CD14-positive monocyte (primary cell): ENCODE results near the gene MOXD1. TPM values are rescaled to one million over a fixed set of nuclear protein-coding genes. Genes with fewer than 3 reads are reported as not detected.
"Not testable (repeated sequence)": the region's sequence is repeated elsewhere in the genome, so short reads cannot be mapped to it uniquely, and the experiment has no call there.

Source experiments
- DNase-seq, 3 donors: peaks; one replicate each; pipeline ENCODE4 v3.0.0-alpha.2; 2011 to 2022
- H2AFZ ChIP-seq: 2 replicates; pipeline ENCODE4 v1.6.0; 2012; ENCODE audit warnings: mild to moderate bottlenecking, low read depth, low read length, inconsistent platforms; ENCODE audit not compliant: insufficient read depth, poor library complexity, severe bottlenecking
- H3K27ac ChIP-seq, 2 donors: 1 replicate in 1 of 2; 2 replicates in 1 of 2; pipeline ENCODE4 v1.5.1; 2012 to 2013; ENCODE audit warnings: low read length in 2 of 2, control low read depth in 1 of 2, inconsistent platforms in 1 of 2, low read depth in 1 of 2, mild to moderate bottlenecking in 1 of 2
- H3K27me3 ChIP-seq, 2 donors: one replicate each; pipeline versions ENCODE4 v1.6.0 to v1.6.1; 2011 to 2013; ENCODE audit warnings: low read length in 2 of 2; ENCODE audit not compliant: control insufficient read depth in 2 of 2, insufficient read depth in 2 of 2
- H3K36me3 ChIP-seq, 2 donors: replicated peaks in 1 of 2; 1 replicate in 1 of 2; 2 replicates in 1 of 2; pipeline versions ENCODE4 v1.5.1 to v1.6.1; 2012 to 2013; ENCODE audit warnings: low read length in 2 of 2, control low read depth in 1 of 2, inconsistent platforms in 1 of 2, mild to moderate bottlenecking in 1 of 2; ENCODE audit not compliant: insufficient read depth in 2 of 2, control insufficient read depth in 1 of 2
- H3K4me1 ChIP-seq, 2 donors: 1 replicate in 1 of 2; 2 replicates in 1 of 2; pipeline versions ENCODE4 v1.5.1 to v1.6.1; 2012 to 2013; ENCODE audit warnings: low read length in 2 of 2, control low read depth in 1 of 2, inconsistent platforms in 1 of 2, mild to moderate bottlenecking in 1 of 2, moderate library complexity in 1 of 2; ENCODE audit not compliant: insufficient read depth in 2 of 2, control insufficient read depth in 1 of 2
- H3K4me2 ChIP-seq: replicated peaks from 2 replicates; pipeline ENCODE3; 2012; ENCODE audit warnings: low read length, moderate library complexity, mild to moderate bottlenecking; ENCODE audit not compliant: poor library complexity, severe bottlenecking; ENCODE audit errors: extremely low read depth
- H3K4me3 ChIP-seq, 3 experiments: fragments of 200-600 bp in 1 of 3; sonication (generic) in 1 of 3; replicated peaks in 1 of 3; 1 replicate in 2 of 3; 2 replicates in 1 of 3; pipeline ENCODE4 v1.5.1; 2011 to 2013; ENCODE audit warnings: low read length in 3 of 3, mild to moderate bottlenecking in 3 of 3, control low read depth in 2 of 3, low read depth in 2 of 3, inconsistent platforms in 1 of 3, moderate library complexity in 1 of 3
- H3K79me2 ChIP-seq: 2 replicates; pipeline ENCODE4 v1.6.0; 2012; ENCODE audit warnings: mild to moderate bottlenecking, control low read depth, inconsistent platforms, low read length, moderate library complexity; ENCODE audit not compliant: insufficient read depth
- H3K9ac ChIP-seq: 2 replicates; pipeline ENCODE4 v1.6.0; 2017; ENCODE audit warnings: low read length, mild to moderate bottlenecking; ENCODE audit not compliant: insufficient read depth, poor library complexity, severe bottlenecking
- H3K9me3 ChIP-seq, 2 donors: replicated peaks in 1 of 2; 1 replicate in 1 of 2; 2 replicates in 1 of 2; pipeline versions ENCODE4 v1.5.1 to v1.6.1; 2012 to 2013; ENCODE audit warnings: low read length in 2 of 2, control low read depth in 1 of 2; ENCODE audit not compliant: control insufficient read depth in 1 of 2, insufficient read depth in 1 of 2
- H4K20me1 ChIP-seq: 2 replicates; pipeline ENCODE4 v1.6.0; 2012; ENCODE audit warnings: mild to moderate bottlenecking, low read length, control low read depth, moderate library complexity; ENCODE audit not compliant: insufficient read depth
- H3K27ac Mint-ChIP-seq, 7 donors: one replicate each; pipeline ENCODE4 v1.8.0; 2020; ENCODE audit warnings: mild to moderate bottlenecking in 7 of 7, mixed read lengths in 7 of 7, moderate library complexity in 6 of 7, inconsistent platforms in 2 of 7
- H3K27me3 Mint-ChIP-seq, 3 donors: one replicate each; pipeline ENCODE4 v1.8.0; 2021 to 2022; ENCODE audit warnings: low read depth in 3 of 3, mild to moderate bottlenecking in 3 of 3, mixed read lengths in 3 of 3, moderate library complexity in 3 of 3, inconsistent platforms in 1 of 3
- H3K36me3 Mint-ChIP-seq, 2 donors: one replicate each; pipeline ENCODE4 v1.8.0; 2020; ENCODE audit warnings: mixed read lengths in 2 of 2, inconsistent platforms in 1 of 2, mild to moderate bottlenecking in 1 of 2
- H3K4me1 Mint-ChIP-seq: one replicate; pipeline ENCODE4 v1.8.0; 2020; ENCODE audit warnings: mild to moderate bottlenecking, mixed read lengths
- H3K4me3 Mint-ChIP-seq, 2 donors: one replicate each; pipeline ENCODE4 v1.8.0; 2020; ENCODE audit warnings: mild to moderate bottlenecking in 2 of 2, mixed read lengths in 2 of 2, moderate library complexity in 1 of 2
- H3K9me3 Mint-ChIP-seq, 7 donors: one replicate each; pipeline ENCODE4 v1.8.0; 2020 to 2022; ENCODE audit warnings: mixed read lengths in 7 of 7, mild to moderate bottlenecking in 6 of 7, moderate library complexity in 6 of 7, inconsistent platforms in 2 of 7
- CTCF ChIP-seq: fragments of 200-600 bp; IDR thresholded peaks from one replicate; pipeline ENCODE4 v1.8.0; 2022; ENCODE audit warnings: antibody characterized with exemption, mild to moderate bottlenecking
- WGBS: methylation state at CpG from one replicate; pipeline ENCODE4 v1.1.5; 2013; ENCODE audit warnings: missing lambda C conversion rate; ENCODE audit not compliant: insufficient coverage; 5-methylcytosine and 5-hydroxymethylcytosine counted together
- intact Hi-C, 2 donors: fragments of 100-400 bp; cut with micrococcal nuclease; formaldehyde crosslinking; loops; one replicate each; pipeline versions ENCODE4 v1.15.0 to v1.15.1; 2023
- polyA plus RNA-seq, 3 donors: library from polyadenylated mRNA; depleted of rRNA in 1 of 3; unstranded in 2 of 3; stranded (reverse) in 1 of 3; fragments of 300-500 nt in 2 of 3; fragments of >200 nt in 1 of 3; fragmentation: Illumina TruSeq in 2 of 3; gene quantifications; 1 replicate in 2 of 3; 2 replicates in 1 of 3; pipeline ENCODE4 v1.2.3, GENCODE V29; 2012 to 2021

Gene MOXD1
- polyA plus RNA-seq, 3 donors, result not detected

GRCh38 chr6:132354517-132355167 lies 46.6 kb downstream of the MOXD1 start:
- Histone ChIP-seq H3K27ac (no peak overlapping the region), H3K4me1 (peaks cover 7 to 8% of the 10 kb centered on the region in 2 donors), H2AFZ (no peak overlapping the region), H3K36me3 (no peaks in the 10 kb centered on the region), H3K9me3 (peaks cover 0 to 7% of the 10 kb centered on the region in 2 donors), H3K79me2 (no peaks in the 10 kb centered on the region), H3K4me2 (no peak overlapping the region), H3K27me3 (no peaks in the 10 kb centered on the region), H3K4me3 (no peak overlapping the region), H3K9ac (no peak overlapping the region), H4K20me1 (no peaks in the 10 kb centered on the region)
- TF ChIP-seq CTCF, result no peak
- Mint-ChIP-seq H3K4me1 (peaks cover 10% of the 10 kb centered on the region), H3K36me3 (no peaks in the 10 kb centered on the region), H3K27ac (peak overlapping the region in 3 of 7 donors; percentile 23 to 50 (median 38)), H3K4me3 (peak overlapping the region in 1 of 2 donors; percentile 32), H3K9me3 (peaks cover 0 to 11% (median 2%) of the 10 kb centered on the region in 7 donors), H3K27me3 (peaks cover 0 to 2% (median 1%) of the 10 kb centered on the region in 3 donors)
- 58% methylated on average over 6 of the region's 7 CpGs for WGBS
- DNase-seq, result peak; percentile 1 to 43 (median 8)
- intact Hi-C loops, result no loop called here

GRCh38 chr6:132351986-132352385 lies 49.3 kb downstream of the MOXD1 start:
- H2AFZ ChIP-seq, H3K4me1 ChIP-seq, H3K27me3 Mint-ChIP-seq, H3K36me3 Mint-ChIP-seq, DNase-seq, H3K9ac ChIP-seq, H3K79me2 ChIP-seq, H3K9me3 ChIP-seq, H3K4me2 ChIP-seq, H3K27ac ChIP-seq, intact Hi-C loops, H3K27me3 ChIP-seq, H3K4me3 ChIP-seq, H4K20me1 ChIP-seq, H3K4me1 Mint-ChIP-seq, H3K4me3 Mint-ChIP-seq, H3K36me3 ChIP-seq: not testable (repeated sequence)
- Mint-ChIP-seq H3K9me3 (peaks cover 0 to 11% (median 2%) of the 10 kb centered on the region in 7 donors), H3K27ac (peak overlapping the region in 1 of 7 donors; percentile 6)
- WGBS, result 100% methylated on average over 1 of the region's 3 CpGs
